Umbilical cord (tissue), 2 donors: ENCODE data around the gene KRCC1. TPM values are rescaled to one million over a fixed set of nuclear protein-coding genes. Genes with fewer than 3 reads are reported as not detected.
"Not testable (repeated sequence)": the region's sequence is repeated elsewhere in the genome, so short reads cannot be mapped to it uniquely, and the experiment has no call there.

Experiments
- DNase-seq: peaks from one replicate; pipeline ENCODE4 v3.0.0-alpha.2; 2015; ENCODE audit warnings: low spot score
- total RNA-seq: library from RNA; depleted of rRNA; stranded (reverse); fragments of >200 nt; gene quantifications from one replicate; pipeline ENCODE4 v1.2.3, GENCODE V29; 2014; ENCODE audit warnings: low replicate concordance; ENCODE audit not compliant: insufficient read depth

KRCC1 gene
- total RNA-seq, 1 donor from 2014 or later, result 37.3 TPM

- peak; percentile 28 for DNase-seq
These were observed 52.4 kb downstream of the KRCC1 start for GRCh38 chr2:88003074-88003755.

GRCh38 chr2:88002359-88002707 lies 53.2 kb downstream of the KRCC1 start:
- DNase-seq, result no peak

GRCh38 chr2:88000474-88000873 lies 55.1 kb downstream of the KRCC1 start:
- not testable (repeated sequence) for DNase-seq

- no peak for DNase-seq
These were observed 59.0 kb downstream of the KRCC1 start for GRCh38 chr2:87996570-87996969.

- DNase-seq, result no peak
These were observed 59.8 kb downstream of the KRCC1 start for GRCh38 chr2:87995756-87996155.

- DNase-seq, result not testable (repeated sequence)
These were observed 61.2 kb downstream of the KRCC1 start for GRCh38 chr2:87994304-87994850.

- DNase-seq, result not testable (repeated sequence)
These were observed 63.0 kb downstream of the KRCC1 start for GRCh38 chr2:87992569-87992968.

GRCh38 chr2:87987473-87987872 lies 68.1 kb downstream of the KRCC1 start:
- DNase-seq, result not testable (repeated sequence)

GRCh38 chr2:87985902-87986301 lies 69.7 kb downstream of the KRCC1 start:
- not testable (repeated sequence) for DNase-seq

- not testable (repeated sequence) for DNase-seq
These were observed 74.4 kb downstream of the KRCC1 start for GRCh38 chr2:87981182-87981581.

Other genes with a start within 250 kb of the KRCC1 start
- gene RGPD2, start 230.0 kb downstream of the KRCC1 start, total RNA-seq, result 76.8 TPM
- gene RNU2-63P, start 39.2 kb downstream of the KRCC1 start, total RNA-seq, result not detected
- 0.72 TPM for gene SMYD1, start 12.0 kb upstream of the KRCC1 start, total RNA-seq
- gene FABP1, start 72.3 kb upstream of the KRCC1 start, total RNA-seq, result 0.24 TPM
- gene THNSL2, start 114.6 kb upstream of the KRCC1 start, total RNA-seq, result 11.8 TPM